ENCODE data around the gene RER1. TPM values are rescaled to one million over a fixed set of nuclear protein-coding genes. Genes with fewer than 3 reads are reported as not detected.

RER1 gene
- polyA plus RNA-seq, 1 donor from 2014 or later: 58.7 TPM

- Histone ChIP-seq H3K4me2 (ENCODE audit: low read length) (peak overlapping the region; percentile 36), H3K9me2 (ENCODE audit: insufficient read depth, low read length) (no peaks in the 10 kb centered on the region), H2AFZ (ENCODE audit: low read depth, low read length) (no peak overlapping the region), H3F3A (ENCODE audit: insufficient read depth, low read length, poor library complexity, severe bottlenecking) (no peaks in the 10 kb centered on the region), H3K9me3 (ENCODE audit: low read length) (no peaks in the 10 kb centered on the region), H3K9ac (ENCODE audit: low read length) (peak overlapping the region; percentile 40), H3K27ac (ENCODE audit: low read length) (no peak overlapping the region), H4K20me1 (ENCODE audit: insufficient read depth) (no peaks in the 10 kb centered on the region), H3K79me2 (replicated peaks; ENCODE audit: insufficient read depth, low read length) (no peaks in the 10 kb centered on the region), H3K27me3 (ENCODE audit: insufficient read depth, low read depth, low read length) (no peaks in the 10 kb centered on the region), H3K36me3 (ENCODE audit: insufficient read depth, low read length) (no peaks in the 10 kb centered on the region), H3K4me3 (ENCODE audit: low read length) (peak overlapping the region; percentile 31)
- TF ChIP-seq EP300 (conservative IDR thresholded peaks at IDR 0.05; ENCODE audit: poor library complexity, severe bottlenecking): no peak
- no peak for TF ChIP-seq MXI1 (conservative IDR thresholded peaks at IDR 0.05; ENCODE audit: poor library complexity, severe bottlenecking)
- no peak for TF ChIP-seq EZH2 (IDR thresholded peaks at IDR 0.05; ENCODE audit: borderline replicate concordance, insufficient read depth, low read length, poor library complexity, severe bottlenecking)
- no peak for TF ChIP-seq REST (IDR thresholded peaks at IDR 0.05; ENCODE audit: borderline replicate concordance)
- TF ChIP-seq TAF1 (IDR thresholded peaks at IDR 0.05; ENCODE audit: low read depth): no peak
- no peak for TF ChIP-seq SMC3 (conservative IDR thresholded peaks at IDR 0.05; ENCODE audit: poor library complexity)
- no peak for TF ChIP-seq RAD21 (conservative IDR thresholded peaks at IDR 0.05)
- no peak for TF ChIP-seq CTCF (IDR thresholded peaks at IDR 0.05; ENCODE audit: poor library complexity, severe bottlenecking)
- TF ChIP-seq POLR2AphosphoS5 (IDR thresholded peaks at IDR 0.05): no peak
These were observed 40.8 kb downstream of the RER1 start for GRCh38 chr1:2432441-2432844.

- Histone ChIP-seq H4K20me1 (ENCODE audit: insufficient read depth) (no peaks in the 10 kb centered on the region), H3F3A (ENCODE audit: insufficient read depth, low read length, poor library complexity, severe bottlenecking) (no peaks in the 10 kb centered on the region), H3K36me3 (ENCODE audit: insufficient read depth, low read length) (no peaks in the 10 kb centered on the region), H2AFZ (ENCODE audit: low read depth, low read length) (no peak overlapping the region), H3K27ac (ENCODE audit: low read length) (no peak overlapping the region), H3K9ac (ENCODE audit: low read length) (peak overlapping the region; percentile 40), H3K4me2 (ENCODE audit: low read length) (no peak overlapping the region), H3K9me2 (ENCODE audit: insufficient read depth, low read length) (no peaks in the 10 kb centered on the region), H3K4me3 (ENCODE audit: low read length) (no peak overlapping the region), H3K27me3 (ENCODE audit: insufficient read depth, low read depth, low read length) (no peaks in the 10 kb centered on the region), H3K79me2 (replicated peaks; ENCODE audit: insufficient read depth, low read length) (no peaks in the 10 kb centered on the region), H3K9me3 (ENCODE audit: low read length) (no peaks in the 10 kb centered on the region)
- TF ChIP-seq REST (IDR thresholded peaks at IDR 0.05; ENCODE audit: borderline replicate concordance): no peak
- no peak for TF ChIP-seq EP300 (conservative IDR thresholded peaks at IDR 0.05; ENCODE audit: poor library complexity, severe bottlenecking)
- TF ChIP-seq MXI1 (conservative IDR thresholded peaks at IDR 0.05; ENCODE audit: poor library complexity, severe bottlenecking): no peak
- no peak for TF ChIP-seq RAD21 (conservative IDR thresholded peaks at IDR 0.05)
- no peak for TF ChIP-seq CTCF (IDR thresholded peaks at IDR 0.05; ENCODE audit: poor library complexity, severe bottlenecking)
- no peak for TF ChIP-seq TAF1 (IDR thresholded peaks at IDR 0.05; ENCODE audit: low read depth)
- no peak for TF ChIP-seq SMC3 (conservative IDR thresholded peaks at IDR 0.05; ENCODE audit: poor library complexity)
- TF ChIP-seq EZH2 (IDR thresholded peaks at IDR 0.05; ENCODE audit: borderline replicate concordance, insufficient read depth, low read length, poor library complexity, severe bottlenecking): no peak
- TF ChIP-seq POLR2AphosphoS5 (IDR thresholded peaks at IDR 0.05): no peak
These were observed 41.6 kb downstream of the RER1 start for GRCh38 chr1:2433196-2433595.
